Heart left ventricle (tissue), 16 donors: ENCODE results near the gene OLFM2. TPM values are rescaled to one million over a fixed set of nuclear protein-coding genes. Genes with fewer than 3 reads are reported as not detected.

Experiments used
- ATAC-seq, 4 donors: fragments of 200-7000 bp; cut with Tn5 transposase; one replicate each; pipeline ENCODE4 v1.9.1; 2020 to 2022; ENCODE audit warnings: moderate library complexity in 4 of 4, mild to moderate bottlenecking in 3 of 4, moderate number of reproducible peaks in 1 of 4
- DNase-seq, 5 donors: peaks; one replicate each; pipeline ENCODE4 v3.0.0-alpha.2; 2020
- H3K27ac ChIP-seq, 12 donors: fragments of 200-600 bp; sonication (generic) in 4 of 12; one replicate each; pipeline versions ENCODE4 v1.5.0 to v1.8.0; 2016 to 2022; ENCODE audit warnings: mild to moderate bottlenecking in 2 of 12
- H3K27me3 ChIP-seq, 9 donors: fragments of 200-600 bp; sonication (generic) in 2 of 9; one replicate each; pipeline versions ENCODE4 v1.5.1 to v1.8.0; 2016 to 2022; ENCODE audit warnings: mild to moderate bottlenecking in 3 of 9
- H3K36me3 ChIP-seq, 9 donors: fragments of 200-600 bp; sonication (generic) in 2 of 9; one replicate each; pipeline versions ENCODE4 v1.5.0 to v1.8.0; 2018 to 2022; ENCODE audit warnings: mild to moderate bottlenecking in 2 of 9
- H3K4me1 ChIP-seq, 12 donors: fragments of 200-600 bp; sonication (generic) in 4 of 12; one replicate each; pipeline versions ENCODE4 v1.5.0 to v1.8.0; 2016 to 2022; ENCODE audit warnings: mild to moderate bottlenecking in 3 of 12
- H3K4me3 ChIP-seq, 12 donors: fragments of 200-600 bp; sonication (generic) in 4 of 12; one replicate each; pipeline versions ENCODE4 v1.5.0 to v1.8.0; 2017 to 2022; ENCODE audit warnings: mild to moderate bottlenecking in 9 of 12, moderate library complexity in 4 of 12
- H3K9me3 ChIP-seq, 12 donors: fragments of 200-600 bp; sonication (generic) in 4 of 12; one replicate each; pipeline versions ENCODE4 v1.5.0 to v1.8.0; 2016 to 2022; ENCODE audit warnings: mild to moderate bottlenecking in 1 of 12
- CTCF ChIP-seq, 12 donors: fragments of 200-600 bp; sonication (generic) in 4 of 12; IDR thresholded peaks; one replicate each; pipeline versions ENCODE4 v1.5.0 to v1.8.0; 2018 to 2022; ENCODE audit warnings: antibody characterized with exemption in 12 of 12, mild to moderate bottlenecking in 5 of 12
- POLR2A ChIP-seq, 2 donors: fragments of 450-650 bp; IDR thresholded peaks; one replicate each; pipeline ENCODE4 v1.6.1; 2017; ENCODE audit warnings: antibody characterized with exemption in 2 of 2, mild to moderate bottlenecking in 2 of 2, moderate library complexity in 2 of 2
- WGBS, 4 donors: extraction: QIAGEN DNeasy Blood & Tissue Kit in 2 of 4; methylation state at CpG; one replicate each; pipeline versions ENCODE4 v1.1.5 to v1.1.7; 2013 to 2018; 5-methylcytosine and 5-hydroxymethylcytosine counted together
- intact Hi-C, 10 donors: fragments of 100-400 bp; cut with DNase I; formaldehyde crosslinking; loops; one replicate each; pipeline versions ENCODE4 v1.11.1 to v1.14.2; 2022
- polyA plus RNA-seq, 2 donors: library from polyadenylated mRNA; stranded (reverse); fragments of 200-250 nt; gene quantifications; one replicate each; pipeline ENCODE4 v1.2.3, GENCODE V29; 2013
- total RNA-seq, 9 donors: library from RNA; depleted of rRNA in 2 of 9; stranded (reverse); fragments of >200 nt in 2 of 9; fragmentation: NEBNext Ultra II Directional in 3 of 9; extraction: Animal tissue kit (Norgen Biotek cat#: 25700) in 3 of 9; gene quantifications; one replicate each; pipeline versions ENCODE4 v1.1.0 to v1.2.4, GENCODE V29; 2016 to 2023
- donor health status: ischemic (EF 13 %, LVEDD 7.1; RV severe dilation, severe dysfunction).
- donor health status: healthy with polysubstance abuse.
- donor health status: DM: no; HTN: yes; CAD: no.
- donor health status: DM: no; HTN: no; CAD: no.
- donor health status: ischemic (EF 25% LVEDD 6.9; RV normal size, moderate dysfunction).
- donor health status: ischemic (EF 25% LVEDD 5.7; RV mildly dilated, moderate dysfunction).
- donor health status: healthy.
- donor health status: DM: yes; HTN: yes; CAD: no.
- donor health status: ischemic (EF 35%, LVEDD 5.7; RV mildly dilated, moderate dysfunction).
- donor health status: nonischemic (EF 11% LVEDD 7.7; RV severe dilation, severe dysfunction).
- donor health status: DM: yes; HTN: yes; CAD: no.
- donor health status: PGD.
- donor health status: ischemic (EF 29% LVEDD 5.4; RV normal size, mild dysfunction).
- donor health status: nonischemic (EF 23%, LVEDD 6.1; RV moderate dilation, normal function).

Gene OLFM2
- total and polyA plus RNA-seq, 11 donors, result 0.67 to 4.6 (median 2.4) TPM

- ATAC-seq, result peak in 2 of 4 donors; percentile 33 to 34
- H3K4me3 ChIP-seq, result peak overlapping the region; percentile 86 to 100 (median 93)
- no peaks in the 10 kb centered on the region for H3K27me3 ChIP-seq
- H3K27ac ChIP-seq, result peak overlapping the region in 11 of 12 donors; percentile 58 to 85 (median 74)
- peak in 2 of 5 donors; percentile 40 to 64 for DNase-seq
- intact Hi-C loops, result loop anchor here in 2 of 10 donors (1.0 to 2.0 kb wide), 2 partner anchors 16 to 17 kb away; partner anchors contain the start of gene FBXL12 (in 2 of the 2)
- whole genome bisulfite sequencing, 4 donors, result 0 to 4% (median 2%) methylated on average over 7 to 28 of the region's 28 CpGs
- peaks cover 0 to 33% (median 27%) of the 10 kb centered on the region in 9 donors for H3K36me3 ChIP-seq
- no peak for TF ChIP-seq CTCF (IDR thresholded peaks at IDR 0.05)
- H3K9me3 ChIP-seq, result no peaks in the 10 kb centered on the region
- H3K4me1 ChIP-seq, result peaks cover 0 to 42% (median 14%) of the 10 kb centered on the region in 12 donors
These were observed 100.8 kb downstream of the OLFM2 start for GRCh38 chr19:9835507-9835949.

GRCh38 chr19:9834726-9835506 lies 101.4 kb downstream of the OLFM2 start, which contains the start of gene PIN1:
Gene PIN1 (plus strand): TSS chr19:9835318. CDS start chr19:9835345, 27 bp downstream.
- peak within 1 kb of the TSS; percentile 86 to 100 (median 93) for H3K4me3 ChIP-seq
- H3K36me3 ChIP-seq, result peaks cover 0 to 33% (median 27%) of the 10 kb centered on the region in 9 donors
- peaks cover 0 to 42% (median 14%) of the 10 kb centered on the region in 12 donors for H3K4me1 ChIP-seq
- 0 to 1% (median 1%) methylated on average over 52 to 73 of the region's 73 CpGs for WGBS, 4 donors
- DNase-seq (peak; percentile 99), ATAC-seq (peak; percentile 98 to 100 (median 100))
- peak; percentile 55 to 93 (median 71) for TF ChIP-seq CTCF (IDR thresholded peaks at IDR 0.05)
- TF ChIP-seq POLR2A (IDR thresholded peaks at IDR 0.05), result peak in 1 of 2 donors; percentile 40
- intact Hi-C loops, result loop anchor here in 2 of 10 donors (1.0 to 2.0 kb wide), 2 partner anchors 16 kb away; partner anchors contain the start of gene FBXL12 (in 2 of the 2)
- H3K27ac ChIP-seq, result peak within 1 kb of the TSS in 11 of 12 donors; percentile 62 to 86 (median 74)
- H3K9me3 ChIP-seq, result no peaks in the 10 kb centered on the region
- no peaks in the 10 kb centered on the region for H3K27me3 ChIP-seq

- Histone ChIP-seq H3K27ac (peak overlapping the region in 8 of 12 donors; percentile 45 to 86 (median 70)), H3K9me3 (no peaks in the 10 kb centered on the region)
- intact Hi-C loops, result loop anchor here in 1 of 10 donors (2.0 kb wide), 1 partner anchor 16 kb away; the partner anchor contains the start of gene FBXL12
These were observed 102.0 kb downstream of the OLFM2 start for GRCh38 chr19:9834307-9834725.

GRCh38 chr19:9828551-9829063 lies 107.7 kb downstream of the OLFM2 start:
- peaks cover 0 to 27% (median 18%) of the 10 kb centered on the region in 9 donors for H3K36me3 ChIP-seq
- peaks cover 5 to 30% (median 20%) of the 10 kb centered on the region in 12 donors for H3K4me1 ChIP-seq
- ATAC-seq (no peak), DNase-seq (no peak)
- no peaks in the 10 kb centered on the region for H3K9me3 ChIP-seq
- intact Hi-C loops, result no loop called here
- WGBS, 4 donors, result 28 to 35% (median 29%) methylated on average over 13 of the region's 13 CpGs
- TF ChIP-seq POLR2A (IDR thresholded peaks at IDR 0.05), result no peak
- TF ChIP-seq CTCF (IDR thresholded peaks at IDR 0.05), result no peak
- H3K27me3 ChIP-seq, result no peaks in the 10 kb centered on the region
- H3K27ac ChIP-seq, result peak overlapping the region in 7 of 12 donors; percentile 79 to 90 (median 83)
- peak overlapping the region; percentile 56 to 95 (median 85) for H3K4me3 ChIP-seq

More at GRCh38 chr19:9834307-9834725, 102.0 kb downstream of the OLFM2 start:
- TF ChIP-seq POLR2A (IDR thresholded peaks at IDR 0.05), result no peak
- Histone ChIP-seq H3K4me1 (peaks cover 0 to 40% (median 14%) of the 10 kb centered on the region in 12 donors), H3K36me3 (peaks cover 0 to 33% (median 28%) of the 10 kb centered on the region in 9 donors), H3K4me3 (peak overlapping the region in 11 of 12 donors; percentile 86 to 100 (median 89)), H3K27me3 (no peaks in the 10 kb centered on the region)
- no peak for DNase-seq
- 58 to 63% (median 61%) methylated on average over 6 of the region's 6 CpGs for WGBS, 4 donors
- no peak for ATAC-seq
